Liver (tissue), 9 donors: ENCODE measurements around the gene EYA4. TPM values are rescaled to one million over a fixed set of nuclear protein-coding genes. Genes with fewer than 3 reads are reported as not detected.

Source experiments
- DNase-seq: peaks from one replicate; pipeline ENCODE4 v3.0.0-alpha.2; 2017; ENCODE audit warnings: low spot score
- H3K27ac ChIP-seq, 2 donors: one replicate each; pipeline ENCODE4 v1.7.0; 2013; ENCODE audit warnings: inconsistent platforms in 2 of 2, low read length in 2 of 2, control low read depth in 1 of 2, low read depth in 1 of 2, mild to moderate bottlenecking in 1 of 2
- H3K27me3 ChIP-seq, 4 donors: one replicate each; pipeline versions ENCODE4 v1.6.1 to v1.7.0; 2013; ENCODE audit warnings: low read length in 3 of 4, inconsistent platforms in 1 of 4, mild to moderate bottlenecking in 1 of 4, moderate library complexity in 1 of 4; ENCODE audit not compliant: control insufficient read depth in 4 of 4, insufficient read depth in 4 of 4
- H3K36me3 ChIP-seq, 4 donors: one replicate each; pipeline versions ENCODE4 v1.6.1 to v1.7.0; 2013; ENCODE audit warnings: low read length in 3 of 4, mild to moderate bottlenecking in 3 of 4, low read depth in 1 of 4, moderate library complexity in 1 of 4; ENCODE audit not compliant: control insufficient read depth in 4 of 4, insufficient read depth in 3 of 4
- H3K4me1 ChIP-seq, 4 donors: one replicate each; pipeline versions ENCODE4 v1.6.1 to v1.7.0; 2013; ENCODE audit warnings: low read length in 3 of 4, mild to moderate bottlenecking in 3 of 4, moderate library complexity in 1 of 4; ENCODE audit not compliant: control insufficient read depth in 4 of 4, insufficient read depth in 4 of 4
- H3K4me3 ChIP-seq, 3 donors: one replicate each; pipeline versions ENCODE4 v1.6.1 to v1.7.0; 2013; ENCODE audit warnings: low read length in 3 of 3, control low read depth in 1 of 3, low read depth in 1 of 3, mild to moderate bottlenecking in 1 of 3
- H3K9ac ChIP-seq, 2 donors: one replicate each; pipeline ENCODE4 v1.7.0; 2013; ENCODE audit warnings: low read length in 2 of 2, mild to moderate bottlenecking in 2 of 2, moderate library complexity in 2 of 2, control low read depth in 1 of 2, low read depth in 1 of 2
- H3K9me3 ChIP-seq, 4 donors: one replicate each; pipeline versions ENCODE4 v1.6.1 to v1.7.0; 2013; ENCODE audit warnings: low read length in 3 of 4; ENCODE audit not compliant: control insufficient read depth in 4 of 4
- EGR1 ChIP-seq, 2 donors: IDR thresholded peaks; 2 replicates each; pipeline ENCODE4 v1.6.1; 2016 to 2018; ENCODE audit warnings: antibody characterized with exemption in 2 of 2, low read depth in 2 of 2
- FOXA1 ChIP-seq: IDR thresholded peaks from 2 replicates; pipeline ENCODE4 v1.6.1; 2016; ENCODE audit warnings: antibody characterized with exemption
- FOXA2 ChIP-seq: IDR thresholded peaks from 2 replicates; pipeline ENCODE4 v1.6.1; 2016; ENCODE audit warnings: antibody characterized with exemption
- GABPA ChIP-seq, 2 donors: IDR thresholded peaks in 1 of 2; conservative IDR thresholded peaks in 1 of 2; 2 replicates each; pipeline ENCODE4 v1.6.1; 2016; ENCODE audit warnings: antibody characterized with exemption in 2 of 2, mild to moderate bottlenecking in 1 of 2, moderate library complexity in 1 of 2
- HNF4A ChIP-seq, 2 donors: conservative IDR thresholded peaks; 2 replicates each; pipeline ENCODE4 v1.6.1; 2016; ENCODE audit warnings: antibody characterized with exemption in 2 of 2, mild to moderate bottlenecking in 2 of 2
- HNF4G ChIP-seq: IDR thresholded peaks from 2 replicates; pipeline ENCODE4 v1.6.1; 2016; ENCODE audit warnings: antibody characterized with exemption
- JUND ChIP-seq, 2 donors: IDR thresholded peaks; 2 replicates each; pipeline ENCODE4 v1.6.1; 2016; ENCODE audit warnings: antibody characterized with exemption in 2 of 2
- NR2F2 ChIP-seq: IDR thresholded peaks from 2 replicates; pipeline ENCODE4 v1.6.1; 2016; ENCODE audit warnings: antibody characterized with exemption
- RAD21 ChIP-seq, 2 donors: IDR thresholded peaks; 2 replicates each; pipeline ENCODE4 v1.6.1; 2016; ENCODE audit warnings: antibody characterized with exemption in 2 of 2, mild to moderate bottlenecking in 2 of 2
- RXRA ChIP-seq, 2 donors: IDR thresholded peaks; 2 replicates each; pipeline ENCODE4 v1.6.1; 2017 to 2018; ENCODE audit warnings: antibody characterized with exemption in 2 of 2, mild to moderate bottlenecking in 1 of 2
- SP1 ChIP-seq: IDR thresholded peaks from 2 replicates; pipeline ENCODE4 v1.6.1; 2018; ENCODE audit warnings: antibody characterized with exemption, mild to moderate bottlenecking
- TAF1 ChIP-seq: conservative IDR thresholded peaks from 2 replicates; pipeline ENCODE4 v1.6.1; 2016; ENCODE audit warnings: antibody characterized with exemption, mild to moderate bottlenecking
- YY1 ChIP-seq: IDR thresholded peaks from 2 replicates; pipeline ENCODE4 v1.6.1; 2016; ENCODE audit warnings: antibody characterized with exemption, mild to moderate bottlenecking
- WGBS: extraction: QIAGEN DNeasy Blood & Tissue Kit; methylation state at CpG from one replicate; pipeline ENCODE4 v1.1.7; 2013; 5-methylcytosine and 5-hydroxymethylcytosine counted together
- polyA plus RNA-seq, 2 donors: library from polyadenylated mRNA; stranded (reverse) in 1 of 2; unstranded in 1 of 2; fragments of 200-250 nt in 1 of 2; fragments of >200 nt in 1 of 2; fragmentation: Nextera tagmentation in 1 of 2; extraction: Ambion mirVana in 1 of 2; gene quantifications; one replicate each; pipeline versions ENCODE4 v1.2.1 to v1.2.3, GENCODE V29; 2013 to 2015
- total RNA-seq, 2 donors: library from RNA; depleted of rRNA; stranded (reverse); fragments of >200 nt; gene quantifications; one replicate each; pipeline ENCODE4 v1.2.3, GENCODE V29; 2014
- TF ChIP-seq, protein P1 (sequence below): IDR thresholded peaks from 2 replicates; pipeline ENCODE4 v1.6.1; 2016; ENCODE audit warnings: antibody characterized with exemption, mild to moderate bottlenecking
- TF ChIP-seq, protein P2 (sequence below): IDR thresholded peaks from 2 replicates; pipeline ENCODE4 v1.6.1; 2016; ENCODE audit warnings: antibody characterized with exemption
- TF ChIP-seq, protein P3 (sequence below): IDR thresholded peaks from 2 replicates; pipeline ENCODE4 v1.6.1; 2016; ENCODE audit warnings: antibody characterized with exemption
- TF ChIP-seq, protein P4 (sequence below): IDR thresholded peaks from 2 replicates; pipeline ENCODE4 v1.6.1; 2016; ENCODE audit warnings: antibody characterized with exemption
- TF ChIP-seq, protein P5 (sequence below): fragments of 150-350 bp; IDR thresholded peaks from 2 replicates; pipeline ENCODE4 v1.5.1; 2017; ENCODE audit warnings: improper control_type of control experiment, low read depth, low read length; ENCODE audit not compliant: missing input control
- donor health status: healthy.
- donor health status: healthy.
- donor health status: healthy.
- donor health status: healthy.
- donor health status: healthy.

Gene EYA4
- total and polyA plus RNA-seq, 4 donors = 0.05 to 0.50 TPM; not detected in 2

DNA sequence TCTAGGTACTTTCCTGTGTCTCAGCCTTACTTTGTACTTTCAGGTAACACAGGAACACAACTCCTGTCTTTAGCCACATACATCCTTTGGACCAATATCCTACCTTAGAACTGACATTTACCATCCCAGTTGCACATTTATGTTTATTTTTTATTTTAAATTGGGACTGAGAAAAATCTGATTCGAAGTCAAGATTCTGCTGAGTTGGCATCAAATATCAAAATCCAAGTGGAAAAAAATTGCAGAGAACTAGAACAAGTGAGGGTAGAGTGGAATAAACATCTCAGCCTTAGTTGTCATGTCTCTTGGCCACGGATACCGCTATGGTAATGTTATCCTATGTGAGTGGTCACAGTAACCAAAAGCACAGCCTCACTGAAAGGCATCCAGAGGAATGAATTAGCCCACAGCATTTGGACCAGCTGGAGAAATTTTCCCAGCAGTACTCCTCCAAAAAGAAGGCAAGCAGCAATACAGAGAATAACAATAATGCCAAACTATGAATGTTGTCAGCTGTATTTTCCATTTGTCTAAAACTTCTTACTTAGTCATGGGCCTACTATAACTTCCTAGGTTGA lies 17.6 kb upstream of the EYA4 start (continued):
- TF ChIP-seq, protein P1, sequence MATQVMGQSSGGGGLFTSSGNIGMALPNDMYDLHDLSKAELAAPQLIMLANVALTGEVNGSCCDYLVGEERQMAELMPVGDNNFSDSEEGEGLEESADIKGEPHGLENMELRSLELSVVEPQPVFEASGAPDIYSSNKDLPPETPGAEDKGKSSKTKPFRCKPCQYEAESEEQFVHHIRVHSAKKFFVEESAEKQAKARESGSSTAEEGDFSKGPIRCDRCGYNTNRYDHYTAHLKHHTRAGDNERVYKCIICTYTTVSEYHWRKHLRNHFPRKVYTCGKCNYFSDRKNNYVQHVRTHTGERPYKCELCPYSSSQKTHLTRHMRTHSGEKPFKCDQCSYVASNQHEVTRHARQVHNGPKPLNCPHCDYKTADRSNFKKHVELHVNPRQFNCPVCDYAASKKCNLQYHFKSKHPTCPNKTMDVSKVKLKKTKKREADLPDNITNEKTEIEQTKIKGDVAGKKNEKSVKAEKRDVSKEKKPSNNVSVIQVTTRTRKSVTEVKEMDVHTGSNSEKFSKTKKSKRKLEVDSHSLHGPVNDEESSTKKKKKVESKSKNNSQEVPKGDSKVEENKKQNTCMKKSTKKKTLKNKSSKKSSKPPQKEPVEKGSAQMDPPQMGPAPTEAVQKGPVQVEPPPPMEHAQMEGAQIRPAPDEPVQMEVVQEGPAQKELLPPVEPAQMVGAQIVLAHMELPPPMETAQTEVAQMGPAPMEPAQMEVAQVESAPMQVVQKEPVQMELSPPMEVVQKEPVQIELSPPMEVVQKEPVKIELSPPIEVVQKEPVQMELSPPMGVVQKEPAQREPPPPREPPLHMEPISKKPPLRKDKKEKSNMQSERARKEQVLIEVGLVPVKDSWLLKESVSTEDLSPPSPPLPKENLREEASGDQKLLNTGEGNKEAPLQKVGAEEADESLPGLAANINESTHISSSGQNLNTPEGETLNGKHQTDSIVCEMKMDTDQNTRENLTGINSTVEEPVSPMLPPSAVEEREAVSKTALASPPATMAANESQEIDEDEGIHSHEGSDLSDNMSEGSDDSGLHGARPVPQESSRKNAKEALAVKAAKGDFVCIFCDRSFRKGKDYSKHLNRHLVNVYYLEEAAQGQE = no peak
- TF ChIP-seq, protein P2, sequence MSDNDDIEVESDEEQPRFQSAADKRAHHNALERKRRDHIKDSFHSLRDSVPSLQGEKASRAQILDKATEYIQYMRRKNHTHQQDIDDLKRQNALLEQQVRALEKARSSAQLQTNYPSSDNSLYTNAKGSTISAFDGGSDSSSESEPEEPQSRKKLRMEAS = no peak
- TF ChIP-seq FOXA1 = no peak

DNA sequence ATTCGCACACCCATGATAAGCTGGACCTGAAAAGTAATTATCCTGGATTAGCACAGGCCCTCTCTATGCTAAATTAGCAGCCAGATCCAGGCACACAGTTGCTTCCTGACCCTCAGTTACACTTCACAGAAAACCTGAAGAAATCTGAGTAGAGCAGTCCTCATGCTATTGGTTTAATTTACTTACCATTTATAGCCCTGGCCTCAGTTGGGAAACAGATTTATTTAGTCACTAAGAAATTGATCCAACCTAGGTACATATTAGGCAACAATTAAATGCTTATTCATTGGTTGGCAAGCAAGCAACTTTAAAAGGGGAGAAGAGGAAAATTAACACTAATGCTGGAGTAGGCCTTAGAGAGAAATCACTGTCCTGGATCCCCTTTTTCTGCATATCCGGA lies 15.6 kb upstream of the EYA4 start:
- peaks cover 0 to 8% (median 2%) of the 10 kb centered on the region in 4 donors for H3K4me1 ChIP-seq
- H3K9ac ChIP-seq = no peak overlapping the region
- no peaks in the 10 kb centered on the region for H3K27me3 ChIP-seq
- H3K36me3 ChIP-seq = no peaks in the 10 kb centered on the region
- no peak for DNase-seq
- H3K4me3 ChIP-seq = no peak overlapping the region
- no peaks in the 10 kb centered on the region for H3K9me3 ChIP-seq
- TF ChIP-seq RXRA (IDR thresholded peaks at IDR 0.05) (peak; percentile 25 to 75), FOXA2 (peak; percentile 63), HNF4G (no peak), YY1 (peak; percentile 47), NR2F2 (no peak), FOXA1 (peak; percentile 77), RAD21 (IDR thresholded peaks at IDR 0.05) (no peak), GABPA (IDR thresholded peaks at IDR 0.05 in 1 of 2, conservative IDR thresholded peaks at IDR 0.05 in 1 of 2) (no peak), TAF1 (no peak), EGR1 (IDR thresholded peaks at IDR 0.05; ENCODE audit: low read depth in 2 of 2) (no peak), JUND (IDR thresholded peaks at IDR 0.05) (peak; percentile 24 to 66), SP1 (peak; percentile 30), HNF4A (conservative IDR thresholded peaks at IDR 0.05) (peak; percentile 46 to 64)
- TF ChIP-seq, protein P3, sequence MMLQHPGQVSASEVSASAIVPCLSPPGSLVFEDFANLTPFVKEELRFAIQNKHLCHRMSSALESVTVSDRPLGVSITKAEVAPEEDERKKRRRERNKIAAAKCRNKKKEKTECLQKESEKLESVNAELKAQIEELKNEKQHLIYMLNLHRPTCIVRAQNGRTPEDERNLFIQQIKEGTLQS = no peak
- TF ChIP-seq, protein P2 = peak; percentile 55
- TF ChIP-seq, protein P4, sequence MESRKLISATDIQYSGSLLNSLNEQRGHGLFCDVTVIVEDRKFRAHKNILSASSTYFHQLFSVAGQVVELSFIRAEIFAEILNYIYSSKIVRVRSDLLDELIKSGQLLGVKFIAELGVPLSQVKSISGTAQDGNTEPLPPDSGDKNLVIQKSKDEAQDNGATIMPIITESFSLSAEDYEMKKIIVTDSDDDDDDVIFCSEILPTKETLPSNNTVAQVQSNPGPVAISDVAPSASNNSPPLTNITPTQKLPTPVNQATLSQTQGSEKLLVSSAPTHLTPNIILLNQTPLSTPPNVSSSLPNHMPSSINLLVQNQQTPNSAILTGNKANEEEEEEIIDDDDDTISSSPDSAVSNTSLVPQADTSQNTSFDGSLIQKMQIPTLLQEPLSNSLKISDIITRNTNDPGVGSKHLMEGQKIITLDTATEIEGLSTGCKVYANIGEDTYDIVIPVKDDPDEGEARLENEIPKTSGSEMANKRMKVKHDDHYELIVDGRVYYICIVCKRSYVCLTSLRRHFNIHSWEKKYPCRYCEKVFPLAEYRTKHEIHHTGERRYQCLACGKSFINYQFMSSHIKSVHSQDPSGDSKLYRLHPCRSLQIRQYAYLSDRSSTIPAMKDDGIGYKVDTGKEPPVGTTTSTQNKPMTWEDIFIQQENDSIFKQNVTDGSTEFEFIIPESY = peak; percentile 43
- TF ChIP-seq, protein P5, sequence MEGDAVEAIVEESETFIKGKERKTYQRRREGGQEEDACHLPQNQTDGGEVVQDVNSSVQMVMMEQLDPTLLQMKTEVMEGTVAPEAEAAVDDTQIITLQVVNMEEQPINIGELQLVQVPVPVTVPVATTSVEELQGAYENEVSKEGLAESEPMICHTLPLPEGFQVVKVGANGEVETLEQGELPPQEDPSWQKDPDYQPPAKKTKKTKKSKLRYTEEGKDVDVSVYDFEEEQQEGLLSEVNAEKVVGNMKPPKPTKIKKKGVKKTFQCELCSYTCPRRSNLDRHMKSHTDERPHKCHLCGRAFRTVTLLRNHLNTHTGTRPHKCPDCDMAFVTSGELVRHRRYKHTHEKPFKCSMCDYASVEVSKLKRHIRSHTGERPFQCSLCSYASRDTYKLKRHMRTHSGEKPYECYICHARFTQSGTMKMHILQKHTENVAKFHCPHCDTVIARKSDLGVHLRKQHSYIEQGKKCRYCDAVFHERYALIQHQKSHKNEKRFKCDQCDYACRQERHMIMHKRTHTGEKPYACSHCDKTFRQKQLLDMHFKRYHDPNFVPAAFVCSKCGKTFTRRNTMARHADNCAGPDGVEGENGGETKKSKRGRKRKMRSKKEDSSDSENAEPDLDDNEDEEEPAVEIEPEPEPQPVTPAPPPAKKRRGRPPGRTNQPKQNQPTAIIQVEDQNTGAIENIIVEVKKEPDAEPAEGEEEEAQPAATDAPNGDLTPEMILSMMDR = no peak
- TF ChIP-seq, protein P1 = no peak
- WGBS = 93% methylated on average over 2 of the region's 2 CpGs
- no peak overlapping the region for H3K27ac ChIP-seq
